Activated naive CD4-positive, alpha-beta T cell treated with anti-CD3 and anti-CD28 coated beads, Interleukin-2, amount 50 U/mL, for 16 hours (primary cell): ENCODE data around the gene SPRYD3.
"Not testable (repeated sequence)": the region's sequence is repeated elsewhere in the genome, so short reads cannot be mapped to it uniquely, and the experiment has no call there.

ENCODE experiments used
- DNase-seq: peaks from one replicate; pipeline ENCODE4 v3.0.0-alpha.2; 2020

Gene SPRYD3

DNA sequence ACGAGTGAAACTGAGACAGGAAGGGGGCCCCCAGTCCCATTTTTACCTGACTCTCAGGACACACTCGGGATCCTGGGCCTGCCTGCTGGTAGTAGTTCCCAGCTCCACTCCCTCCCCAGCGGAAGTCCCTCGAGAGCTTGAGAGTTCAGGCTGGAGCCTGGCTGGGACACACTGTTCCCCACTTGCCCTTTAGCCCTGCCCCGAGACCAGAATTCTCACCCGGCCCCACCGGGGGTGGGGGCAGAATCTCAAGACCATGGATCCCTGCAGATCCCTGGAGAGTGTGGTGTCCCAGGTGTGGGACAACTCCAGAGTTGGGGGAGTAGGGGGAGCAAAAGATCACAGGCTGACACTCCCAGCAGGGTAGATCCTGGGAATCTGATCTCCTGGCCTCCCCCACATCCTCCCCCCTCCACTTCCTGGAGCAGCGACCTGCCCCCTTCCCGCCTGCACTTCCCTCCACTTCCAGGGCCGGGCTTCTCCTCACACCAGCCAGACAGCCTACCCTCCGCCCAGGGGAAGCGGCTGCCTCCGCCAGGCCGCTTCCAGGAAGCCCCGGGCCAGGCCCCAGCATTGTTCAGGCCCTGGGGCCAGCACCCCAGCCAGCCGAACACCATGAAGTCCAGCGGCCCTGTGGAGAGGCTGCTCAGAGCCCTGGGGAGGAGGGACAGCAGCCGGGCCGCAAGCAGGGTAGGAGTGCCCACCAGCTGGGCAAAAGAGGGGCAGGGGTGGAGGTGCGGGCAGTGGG, 29.4 kb downstream of the SPRYD3 start, which contains the start of gene TNS2:
Gene TNS2 (plus strand): TSS at position 495 of the 748 bp plus-strand sequence. CDS start 121 bp downstream, at position 616.
- no peak for DNase-seq

GRCh38 chr12:53048780-53049401, 30.3 kb downstream of the SPRYD3 start:
- no peak for DNase-seq

- no peak for DNase-seq
Observed at GRCh38 chr12:53048033-53048779, 31.0 kb downstream of the SPRYD3 start.

GRCh38 chr12:53047221-53048032, 31.8 kb downstream of the SPRYD3 start:
- DNase-seq: peak; percentile 70

DNA sequence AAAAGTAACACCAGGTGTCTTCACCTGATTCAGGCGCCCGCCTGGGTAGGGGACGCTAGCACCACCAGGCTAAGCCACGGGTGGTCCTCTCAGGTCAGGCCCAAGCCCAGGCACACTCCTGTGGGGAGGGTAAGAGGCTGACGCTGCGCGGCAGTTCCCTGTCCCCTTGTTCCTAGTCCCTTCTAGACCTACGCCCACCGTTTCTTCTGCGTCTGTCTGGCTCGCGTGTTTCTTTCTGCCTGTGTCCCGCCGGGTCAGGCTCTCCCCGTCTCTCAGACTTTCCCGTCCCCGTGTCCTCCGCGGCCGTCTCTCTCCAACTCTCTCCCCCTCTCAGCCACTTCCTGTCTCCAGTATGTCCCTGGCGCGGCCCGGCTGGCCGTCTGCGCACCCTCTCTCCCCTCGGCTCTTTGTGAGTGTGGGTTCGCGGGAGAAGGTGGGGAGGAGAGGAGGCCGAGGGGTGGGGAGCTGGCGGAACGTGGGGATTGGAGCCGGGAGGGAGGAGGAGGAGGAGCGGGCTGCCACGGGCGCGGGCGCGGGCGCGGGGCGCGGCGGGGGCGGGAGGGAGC, 32.5 kb downstream of the SPRYD3 start:
- no peak for DNase-seq

- no peak for DNase-seq
Observed at GRCh38 chr12:53045696-53046045, 33.5 kb downstream of the SPRYD3 start.

- no peak for DNase-seq
Observed at GRCh38 chr12:53044896-53045695, 34.1 kb downstream of the SPRYD3 start.

- no peak for DNase-seq
Observed at GRCh38 chr12:53044052-53044581, 35.1 kb downstream of the SPRYD3 start.

GRCh38 chr12:53042607-53043454, 36.4 kb downstream of the SPRYD3 start:
- DNase-seq: no peak

DNA sequence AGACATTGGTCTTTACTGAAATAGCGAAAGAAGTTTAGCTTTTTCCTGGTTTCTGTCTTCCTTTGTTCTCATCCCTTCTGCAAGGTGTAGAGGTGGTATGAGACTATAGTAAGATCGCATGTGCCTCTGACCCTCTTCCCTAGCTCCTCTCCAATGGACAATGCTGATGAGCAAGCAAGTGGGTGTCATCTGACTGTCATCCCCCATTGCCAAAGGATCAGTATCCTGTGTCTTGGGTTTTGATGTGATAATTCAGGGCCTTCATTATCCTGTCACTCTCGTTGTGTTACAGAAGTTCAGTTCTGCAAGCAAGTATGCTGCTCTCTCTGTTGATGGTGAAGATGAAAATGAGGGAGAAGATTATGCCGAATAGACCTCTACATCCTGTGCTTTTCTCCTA, 39.3 kb downstream of the SPRYD3 start:
- no peak for DNase-seq

GRCh38 chr12:53036802-53037201, 42.4 kb downstream of the SPRYD3 start:
- DNase-seq: no peak

DNA sequence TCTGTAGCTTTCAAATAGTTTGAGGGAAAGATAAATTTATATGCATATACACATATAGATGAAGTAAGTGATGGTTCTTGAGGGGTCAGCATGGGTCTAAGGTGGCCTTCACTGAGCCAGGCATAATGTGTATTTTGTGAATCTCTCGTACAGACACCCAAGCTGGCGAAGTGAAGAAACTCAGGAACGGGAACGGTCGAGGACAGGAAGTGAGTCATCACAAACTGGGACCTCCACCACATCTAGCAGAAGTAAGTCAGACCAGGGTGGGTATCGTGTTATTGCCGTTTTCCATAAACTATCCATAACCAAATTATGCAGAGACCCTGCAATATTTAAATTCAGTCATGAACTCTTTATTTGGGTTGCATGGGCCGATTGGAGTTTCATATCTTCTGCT, 44.7 kb downstream of the SPRYD3 start:
- no peak for DNase-seq

DNA sequence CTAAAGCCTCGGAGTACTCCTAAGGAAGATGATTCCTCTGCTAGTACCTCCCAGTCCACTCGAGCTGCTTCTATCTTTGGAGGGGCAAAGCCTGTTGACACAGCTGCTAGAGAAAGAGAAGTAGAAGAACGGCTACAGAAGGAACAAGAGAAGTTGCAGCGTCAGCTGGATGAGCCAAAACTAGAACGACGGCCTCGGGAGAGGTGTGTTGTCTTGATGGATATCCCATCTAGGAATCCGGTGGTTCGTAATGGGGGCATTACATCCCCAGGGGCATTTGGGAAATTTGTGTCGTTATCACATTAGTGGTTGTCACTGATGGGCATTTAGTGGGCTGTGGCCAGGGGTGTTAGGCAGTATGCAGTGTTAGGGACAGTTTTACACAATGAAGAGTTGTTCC, 45.4 kb downstream of the SPRYD3 start:
- not testable (repeated sequence) for DNase-seq

DNA sequence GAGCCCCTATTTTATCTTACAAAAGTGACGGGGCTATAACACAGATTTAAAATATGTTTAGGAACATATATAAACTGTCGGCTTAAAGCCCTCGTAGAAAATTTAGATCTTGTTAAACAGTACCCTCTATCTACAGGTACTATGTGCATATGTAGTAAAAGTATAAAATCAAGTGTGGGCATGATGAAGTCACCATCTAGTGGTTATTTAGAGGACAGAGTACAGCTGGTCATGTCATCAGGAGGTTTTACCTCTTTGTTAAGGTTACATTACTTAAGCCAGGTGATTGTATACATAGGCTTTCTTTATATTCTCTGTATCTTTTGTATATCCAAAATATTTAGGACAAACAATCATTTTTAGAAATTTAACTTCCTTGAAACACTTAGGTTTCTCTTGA, 47.6 kb downstream of the SPRYD3 start:
- no peak for DNase-seq

DNA sequence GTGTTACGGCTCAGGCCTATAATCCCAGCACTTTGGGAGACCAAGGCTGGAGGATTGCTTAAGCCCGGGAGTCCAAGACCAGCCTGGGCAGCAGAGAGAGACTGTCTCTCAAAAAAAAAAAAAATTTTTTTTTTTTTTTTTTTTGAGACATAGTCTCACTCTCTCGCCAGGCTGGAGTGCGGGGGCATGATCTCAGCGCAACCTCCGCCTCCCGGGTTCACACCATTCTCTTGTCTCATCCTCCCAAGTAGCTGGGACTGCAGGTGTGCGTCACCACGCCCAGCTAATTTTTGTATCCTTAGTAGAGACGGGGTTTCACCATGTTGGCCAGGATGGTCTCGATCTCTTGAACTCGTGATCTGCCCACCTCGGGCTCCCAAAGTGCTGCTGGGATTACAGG, 52.2 kb downstream of the SPRYD3 start:
- DNase-seq: not testable (repeated sequence)

DNA sequence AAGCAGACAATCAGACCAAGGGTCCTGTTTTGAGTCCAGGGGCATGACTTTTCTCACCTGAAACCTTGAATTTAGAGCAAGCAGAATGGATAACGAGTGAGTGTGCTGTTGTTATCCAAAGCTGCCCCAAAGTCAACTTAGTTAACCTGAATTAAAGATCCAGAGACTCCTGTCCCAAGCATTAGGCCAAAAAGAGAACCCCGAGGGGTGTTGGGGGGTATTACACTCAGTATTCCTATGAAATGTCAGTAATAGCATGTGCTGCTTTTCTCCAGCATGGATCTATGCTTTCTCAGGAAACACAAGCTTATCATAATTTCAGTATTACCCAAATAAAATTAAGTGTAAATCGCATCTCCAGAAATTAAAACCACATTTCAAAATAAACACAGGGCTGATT, 53.9 kb downstream of the SPRYD3 start:
- DNase-seq: no peak

- DNase-seq: no peak
Observed at GRCh38 chr12:53014709-53015108, 64.5 kb downstream of the SPRYD3 start.
